Measurements from ENCODE around the gene ETNK1. TPM values are rescaled to one million over a fixed set of nuclear protein-coding genes. Genes with fewer than 3 reads are reported as not detected.

ETNK1 gene
- total RNA-seq, 1 experiment from 2014 or later, result 62.0 TPM

DNA sequence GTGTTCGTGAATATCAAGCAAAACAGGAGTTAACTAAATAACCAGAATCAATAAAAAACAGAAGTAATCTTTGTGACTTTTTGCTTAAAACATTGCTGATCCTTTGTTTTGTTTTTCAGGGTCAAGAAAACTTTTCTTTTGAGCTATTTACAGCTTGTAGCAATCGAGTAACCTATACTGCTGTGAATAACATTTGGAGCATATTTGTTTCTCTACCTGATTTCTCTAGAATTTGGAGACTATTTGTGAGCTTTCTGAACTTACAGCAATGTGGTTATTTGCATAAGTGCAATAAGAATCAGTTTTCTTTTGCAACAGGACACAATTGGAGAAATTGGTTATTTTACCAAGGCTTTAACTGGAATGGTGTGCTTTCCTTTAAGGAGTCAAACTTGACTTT, 7.3 kb upstream of the ETNK1 start:
- H3K27ac ChIP-seq, result no peak overlapping the region
- H3K36me3 ChIP-seq, result no peaks in the 10 kb centered on the region
- no peak overlapping the region for H3K4me3 ChIP-seq
- no peaks in the 10 kb centered on the region for H3K27me3 ChIP-seq
- peaks cover 6% of the 10 kb centered on the region for H3K9me3 ChIP-seq (replicated peaks)
- DNase-seq, result no peak
- H3K4me1 ChIP-seq, result no peaks in the 10 kb centered on the region

DNA sequence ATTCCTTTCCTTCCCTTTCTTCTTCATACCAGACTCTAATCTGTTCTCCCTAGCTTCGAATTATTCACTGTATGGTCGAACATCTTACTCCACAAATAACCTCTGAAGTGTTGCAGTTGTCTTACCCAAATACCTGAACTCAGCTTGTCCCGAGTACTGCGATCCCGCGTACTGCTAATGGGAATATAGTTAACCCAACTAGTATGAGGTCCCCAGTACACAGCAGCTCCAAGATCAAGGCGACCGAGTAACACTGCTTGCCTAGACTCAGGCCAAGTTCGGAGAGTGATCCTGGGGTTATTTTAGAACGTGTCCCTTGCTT, 462 bp upstream of the ETNK1 start:
- no peak for DNase-seq
- peak overlapping the region; percentile 87 for H3K4me3 ChIP-seq
- H3K27ac ChIP-seq, result peak overlapping the region; percentile 95
- H3K9me3 ChIP-seq (replicated peaks), result no peaks in the 10 kb centered on the region
- H3K36me3 ChIP-seq, result peaks cover 1% of the 10 kb centered on the region; the same call in 1 of the 2 replicates
- peaks cover 7% of the 10 kb centered on the region for H3K4me1 ChIP-seq
- H3K27me3 ChIP-seq, result no peaks in the 10 kb centered on the region

DNA sequence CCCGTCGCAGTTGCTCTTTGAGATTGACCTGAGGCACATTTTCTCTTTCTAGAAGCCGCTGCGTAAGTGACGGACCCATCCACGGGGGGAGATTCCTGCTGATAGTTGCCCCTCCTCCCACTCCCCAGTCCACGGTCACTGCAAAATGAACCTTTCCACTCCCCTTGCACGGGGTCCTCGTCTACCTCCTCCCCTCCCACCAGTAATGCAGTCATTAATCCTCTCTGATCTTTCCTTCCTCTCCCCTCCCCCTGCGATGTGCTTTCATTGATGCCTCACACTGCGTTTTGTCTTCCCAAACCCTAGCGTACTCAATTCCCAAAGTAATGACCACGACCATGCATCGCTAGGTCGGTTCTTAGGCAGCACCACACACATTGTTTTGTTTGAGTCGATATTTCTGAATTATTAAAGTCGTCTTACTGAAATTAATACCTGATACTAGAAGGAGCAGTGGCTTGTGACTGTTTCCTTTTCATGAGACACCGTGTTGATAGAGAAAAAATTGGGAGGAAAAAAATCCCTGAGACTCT, 857 bp downstream of the ETNK1 start:
- H3K9me3 ChIP-seq (replicated peaks), result no peaks in the 10 kb centered on the region
- peak overlapping the region; percentile 87 for H3K4me3 ChIP-seq
- DNase-seq, result peak; percentile 45 to 69
- peaks cover 3% of the 10 kb centered on the region; the same call in 1 of the 2 replicates for H3K36me3 ChIP-seq
- peaks cover 7% of the 10 kb centered on the region for H3K4me1 ChIP-seq
- no peaks in the 10 kb centered on the region for H3K27me3 ChIP-seq
- H3K27ac ChIP-seq, result peak overlapping the region; percentile 95

DNA sequence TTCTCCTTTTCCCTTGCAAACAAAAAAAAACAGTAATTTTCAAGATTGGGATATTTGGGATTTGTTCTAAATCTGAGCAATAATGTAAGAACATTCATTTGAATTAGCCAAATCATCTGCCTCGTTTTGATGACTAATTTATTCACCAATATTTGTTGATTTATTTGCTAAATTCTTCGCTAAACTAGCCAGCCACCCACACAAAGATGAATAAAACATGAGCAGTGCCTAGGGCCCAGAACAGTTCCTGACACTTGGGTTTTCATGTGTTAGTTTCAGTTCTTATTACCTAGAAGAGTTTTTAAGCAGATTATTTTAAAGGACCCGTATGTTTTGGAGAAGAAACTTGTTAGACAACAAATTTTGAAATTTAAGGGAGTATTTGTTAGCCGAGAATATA, 1.4 kb downstream of the ETNK1 start:
- H3K4me3 ChIP-seq, result peak overlapping the region; percentile 87
- peak overlapping the region; percentile 95 for H3K27ac ChIP-seq
- H3K9me3 ChIP-seq (replicated peaks), result no peaks in the 10 kb centered on the region
- peaks cover 3% of the 10 kb centered on the region; the same call in 1 of the 2 replicates for H3K36me3 ChIP-seq
- peak in 1 of 2 experiments; percentile 23 for DNase-seq
- peaks cover 7% of the 10 kb centered on the region for H3K4me1 ChIP-seq
- no peaks in the 10 kb centered on the region for H3K27me3 ChIP-seq

DNA sequence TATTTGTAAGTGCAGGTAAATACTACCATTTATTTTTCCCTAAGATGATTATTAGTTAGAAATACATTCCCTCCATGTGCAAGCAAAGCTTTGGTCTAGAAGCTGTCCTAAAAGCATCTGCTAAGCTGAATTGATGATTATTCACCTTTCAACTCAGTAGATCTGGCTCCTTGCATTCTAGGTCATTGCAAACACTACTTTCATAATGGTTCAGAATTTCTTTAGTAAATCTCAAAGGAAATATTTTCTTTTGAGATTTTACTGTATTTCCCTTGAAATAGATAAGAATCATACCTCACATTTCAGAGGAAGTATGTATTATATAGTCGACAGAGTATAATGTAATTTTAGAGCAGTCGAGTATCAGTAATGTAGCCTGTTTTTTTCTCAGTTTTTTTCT, 2.4 kb downstream of the ETNK1 start:
- Histone ChIP-seq H3K27me3 (no peaks in the 10 kb centered on the region), H3K27ac (no peak overlapping the region), H3K4me3 (peak overlapping the region; percentile 87; the same call in 1 of the 2 replicates), H3K36me3 (peaks cover 8% of the 10 kb centered on the region), H3K4me1 (peaks cover 7% of the 10 kb centered on the region), H3K9me3 (replicated peaks) (no peaks in the 10 kb centered on the region)
- no peak for DNase-seq

DNA sequence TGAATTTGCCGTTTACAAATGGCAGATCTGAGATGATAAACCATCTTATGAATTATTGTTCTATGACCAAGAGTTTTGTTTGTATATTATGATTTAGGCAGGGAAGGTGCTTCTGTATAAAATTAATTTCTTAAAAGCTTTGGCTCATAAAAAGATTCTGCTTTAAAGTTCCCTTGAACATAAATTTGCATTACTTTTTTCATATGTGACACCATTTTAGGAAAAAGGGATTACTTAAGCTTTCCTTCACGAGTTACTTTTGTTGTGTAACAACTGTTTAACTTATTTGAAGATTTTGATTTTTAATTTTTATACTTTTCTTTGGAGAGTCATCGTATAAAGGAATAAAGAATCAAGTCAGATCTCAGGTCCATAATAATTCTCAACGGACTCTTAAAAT, 3.3 kb downstream of the ETNK1 start:
- H3K36me3 ChIP-seq, result peaks cover 15% of the 10 kb centered on the region
- no peak for DNase-seq
- no peaks in the 10 kb centered on the region for H3K9me3 ChIP-seq (replicated peaks)
- peaks cover 7% of the 10 kb centered on the region for H3K4me1 ChIP-seq
- H3K4me3 ChIP-seq, result no peak overlapping the region
- no peak overlapping the region for H3K27ac ChIP-seq
- no peaks in the 10 kb centered on the region for H3K27me3 ChIP-seq

DNA sequence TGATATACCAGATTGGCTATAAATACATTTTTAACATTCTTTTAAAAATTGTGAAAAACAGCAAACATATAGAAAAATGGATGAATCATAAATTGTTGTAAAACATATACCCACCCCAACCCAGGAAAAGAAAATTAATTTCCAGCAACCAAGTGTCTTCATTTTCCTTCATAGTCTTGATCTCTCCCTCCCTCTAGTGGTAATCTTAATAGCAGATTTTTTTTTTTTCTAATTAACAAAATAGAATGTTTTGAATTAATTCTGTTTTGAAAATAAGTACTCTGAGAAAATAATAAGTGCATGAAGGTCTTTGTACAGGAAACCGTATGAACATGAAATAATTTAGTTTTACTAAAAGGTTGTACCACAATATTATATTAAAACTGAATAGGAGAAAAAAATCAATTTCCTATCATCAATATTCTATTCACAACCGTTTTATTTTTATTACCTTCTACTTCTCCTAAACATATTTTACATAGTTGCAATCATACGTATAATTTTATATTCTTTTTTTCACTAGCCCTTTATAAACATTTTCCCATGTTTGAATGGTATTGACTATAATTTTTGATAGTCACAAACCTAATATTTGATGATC, 7.0 kb downstream of the ETNK1 start:
- no peak overlapping the region for H3K27ac ChIP-seq
- no peaks in the 10 kb centered on the region for H3K27me3 ChIP-seq
- peaks cover 7% of the 10 kb centered on the region for H3K4me1 ChIP-seq
- no peaks in the 10 kb centered on the region for H3K9me3 ChIP-seq (replicated peaks)
- peaks cover 23% of the 10 kb centered on the region for H3K36me3 ChIP-seq
- H3K4me3 ChIP-seq, result no peak overlapping the region
- peak in 1 of 2 experiments; percentile 19 for DNase-seq

DNA sequence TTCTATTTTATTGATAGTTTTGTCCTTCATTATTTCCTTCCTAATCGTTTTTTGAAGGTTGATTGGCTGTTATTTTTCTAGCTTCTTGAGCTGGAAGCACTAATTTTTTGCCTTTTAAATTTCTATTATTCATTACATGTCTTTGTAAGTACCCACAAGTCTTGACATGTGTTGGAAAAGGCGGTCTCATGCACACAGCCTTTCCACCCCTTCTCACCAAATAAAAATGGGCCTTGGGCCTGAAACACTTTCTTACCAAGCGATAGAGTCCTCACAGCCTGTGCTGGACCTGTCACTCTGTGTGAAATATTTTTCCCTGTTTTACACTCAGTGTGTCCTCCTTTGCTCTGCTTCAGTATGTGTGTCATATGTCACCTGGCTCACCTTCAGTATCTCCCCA, 9.9 kb downstream of the ETNK1 start:
- no peaks in the 10 kb centered on the region for H3K27me3 ChIP-seq
- H3K9me3 ChIP-seq (replicated peaks), result no peaks in the 10 kb centered on the region
- H3K27ac ChIP-seq, result no peak overlapping the region
- no peaks in the 10 kb centered on the region for H3K4me1 ChIP-seq
- H3K4me3 ChIP-seq, result no peak overlapping the region
- peaks cover 20% of the 10 kb centered on the region for H3K36me3 ChIP-seq
- DNase-seq, result no peak

DNA sequence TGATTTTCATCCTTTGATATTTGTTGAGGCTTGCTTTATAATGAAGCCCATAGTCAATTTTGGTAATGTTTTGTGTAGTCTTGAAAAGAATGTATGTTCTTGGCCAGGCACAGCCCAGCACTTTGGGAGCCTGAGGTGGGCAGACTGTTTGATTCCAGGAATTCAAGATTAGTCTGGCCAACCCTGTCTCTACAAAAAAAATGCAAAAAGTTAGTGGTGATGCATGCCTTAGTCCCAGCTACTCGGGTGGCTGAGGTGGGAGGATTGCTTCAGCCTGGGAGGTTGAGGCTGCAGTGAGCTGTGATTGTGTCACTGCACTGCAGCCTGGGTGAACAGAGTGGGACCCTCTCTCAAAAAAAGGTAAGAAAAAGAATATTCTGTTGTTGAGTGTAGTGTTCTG, 10.8 kb downstream of the ETNK1 start:
- DNase-seq, result no peak
- Histone ChIP-seq H3K9me3 (replicated peaks) (no peaks in the 10 kb centered on the region), H3K36me3 (peaks cover 20% of the 10 kb centered on the region), H3K27ac (no peak overlapping the region), H3K4me1 (no peaks in the 10 kb centered on the region), H3K27me3 (no peaks in the 10 kb centered on the region), H3K4me3 (no peak overlapping the region)

DNA sequence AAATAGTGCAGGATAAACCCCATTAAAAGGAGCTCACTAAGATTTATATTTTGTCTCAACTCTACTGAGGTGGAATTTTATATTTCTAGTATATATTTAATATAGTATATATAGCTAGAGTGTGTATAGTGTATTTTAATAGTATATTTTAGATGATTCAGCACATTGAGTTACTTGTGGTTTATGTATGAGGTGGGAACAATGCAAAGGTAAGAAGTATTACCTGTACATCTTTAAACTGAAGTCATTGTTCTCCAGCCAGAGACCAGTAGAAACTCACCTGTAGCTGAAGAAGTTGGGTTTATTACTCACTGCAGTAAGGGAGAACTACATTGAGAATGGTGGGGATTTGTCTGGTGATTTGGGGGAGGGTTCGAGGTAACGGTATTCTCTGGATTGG, 15.9 kb downstream of the ETNK1 start:
- peaks cover 16% of the 10 kb centered on the region for H3K36me3 ChIP-seq
- H3K4me3 ChIP-seq, result no peak overlapping the region
- no peak for DNase-seq
- H3K27ac ChIP-seq, result no peak overlapping the region
- no peaks in the 10 kb centered on the region for H3K27me3 ChIP-seq
- H3K9me3 ChIP-seq (replicated peaks), result no peaks in the 10 kb centered on the region
- H3K4me1 ChIP-seq, result no peaks in the 10 kb centered on the region

DNA sequence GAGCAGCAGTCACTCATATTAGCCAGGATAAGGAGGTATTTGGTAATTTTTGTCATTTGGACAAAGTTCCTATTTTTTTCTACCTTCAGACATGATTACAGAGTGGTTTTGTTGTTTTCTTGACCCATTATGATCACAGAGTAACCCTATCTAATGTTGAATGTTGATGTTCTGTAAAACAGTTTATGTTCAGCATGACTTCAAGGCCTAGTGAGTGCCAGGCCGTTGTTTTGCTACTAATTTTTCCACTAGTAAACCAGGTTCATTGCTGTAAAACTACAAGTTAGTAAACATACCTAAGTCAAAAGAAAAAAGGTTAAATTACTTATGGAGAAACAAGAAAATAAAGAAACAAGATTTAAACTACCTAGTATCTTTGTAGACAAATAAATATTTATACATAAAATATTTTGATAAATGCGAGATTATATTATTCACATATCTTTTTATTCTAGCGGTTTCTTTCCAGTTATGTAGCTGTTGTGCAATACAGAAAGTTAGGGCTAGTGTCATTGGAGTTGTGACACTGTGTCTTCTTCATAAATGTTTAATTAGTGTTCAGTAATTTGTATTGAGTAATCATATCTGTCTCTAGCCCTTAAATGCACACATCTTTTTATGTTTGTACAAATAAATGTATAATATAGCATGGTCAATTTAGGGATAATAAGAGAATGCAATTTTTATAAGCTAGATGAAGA, 16.5 kb downstream of the ETNK1 start:
- no peak overlapping the region for H3K27ac ChIP-seq
- H3K36me3 ChIP-seq, result peaks cover 21% of the 10 kb centered on the region
- no peak overlapping the region for H3K4me3 ChIP-seq
- H3K9me3 ChIP-seq (replicated peaks), result no peaks in the 10 kb centered on the region
- H3K4me1 ChIP-seq, result no peaks in the 10 kb centered on the region
- no peaks in the 10 kb centered on the region for H3K27me3 ChIP-seq
- DNase-seq, result no peak

DNA sequence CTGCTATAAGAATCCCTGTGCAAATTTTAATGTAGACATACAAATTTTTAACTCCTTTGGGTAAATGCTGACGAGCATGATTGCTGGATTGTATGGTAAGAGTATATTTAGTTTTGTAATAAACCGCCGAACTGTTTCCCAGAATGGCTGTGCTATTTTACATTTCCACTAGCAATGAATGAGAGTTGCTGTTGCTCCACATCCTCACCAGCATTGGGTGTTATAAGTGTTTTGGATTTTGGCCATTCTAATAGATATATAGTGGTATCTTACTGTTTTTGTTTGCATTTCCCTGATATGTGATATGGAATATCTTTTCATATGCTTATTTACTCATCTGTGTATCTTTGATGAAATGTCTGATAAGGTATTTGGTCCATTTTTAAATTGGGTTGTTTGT, 23.7 kb downstream of the ETNK1 start:
- no peaks in the 10 kb centered on the region for H3K27me3 ChIP-seq
- H3K9me3 ChIP-seq (replicated peaks), result no peaks in the 10 kb centered on the region
- no peak overlapping the region for H3K4me3 ChIP-seq
- H3K4me1 ChIP-seq, result no peaks in the 10 kb centered on the region
- no peak overlapping the region for H3K27ac ChIP-seq
- H3K36me3 ChIP-seq, result peaks cover 29% of the 10 kb centered on the region
- no peak for DNase-seq

DNA sequence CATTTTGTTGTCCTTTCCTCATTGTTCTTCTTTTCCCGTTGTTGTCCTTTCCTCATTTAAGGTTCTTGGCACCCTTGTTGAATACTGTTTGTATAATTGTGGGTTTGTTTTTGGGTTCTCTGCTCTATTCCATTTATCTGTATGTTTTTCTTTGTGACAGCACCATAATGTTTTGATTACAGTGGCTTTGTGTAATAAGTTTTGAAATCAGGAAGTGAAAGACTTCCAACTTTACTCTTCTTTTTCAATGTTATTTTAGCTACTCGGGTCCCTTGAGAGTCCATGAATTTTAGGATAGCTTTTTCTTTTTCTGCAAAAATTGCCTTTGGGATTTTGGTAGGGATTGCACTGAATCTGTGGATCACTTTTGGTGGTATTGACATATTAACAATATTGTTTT, 28.1 kb downstream of the ETNK1 start:
- Histone ChIP-seq H3K9me3 (replicated peaks) (no peaks in the 10 kb centered on the region), H3K36me3 (peaks cover 17% of the 10 kb centered on the region; the same call in 1 of the 2 replicates), H3K4me1 (peaks cover 15% of the 10 kb centered on the region), H3K4me3 (no peak overlapping the region), H3K27me3 (no peaks in the 10 kb centered on the region), H3K27ac (no peak overlapping the region)
- DNase-seq, result no peak

DNA sequence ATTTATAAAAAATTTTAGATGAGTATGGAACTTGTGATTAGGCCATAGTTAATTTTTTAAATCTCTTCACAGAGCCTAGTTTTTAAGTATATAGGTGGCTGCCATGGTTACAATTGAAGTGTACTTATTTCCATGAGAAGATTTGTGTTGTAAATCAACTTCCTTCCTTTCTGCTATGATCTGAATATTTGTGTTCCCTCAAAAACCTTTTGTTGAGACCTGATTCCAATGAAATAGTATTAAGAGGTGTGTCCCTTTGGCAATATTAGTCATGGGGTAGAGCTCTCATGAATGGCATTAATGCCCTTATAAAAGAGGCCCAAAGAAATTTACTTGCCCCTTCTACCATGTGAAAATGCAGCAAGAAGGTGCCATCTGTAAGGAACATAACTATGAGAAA, 28.8 kb downstream of the ETNK1 start:
- no peaks in the 10 kb centered on the region for H3K9me3 ChIP-seq (replicated peaks)
- H3K4me1 ChIP-seq, result peaks cover 15% of the 10 kb centered on the region
- H3K27me3 ChIP-seq, result no peaks in the 10 kb centered on the region
- no peak for DNase-seq
- peaks cover 17% of the 10 kb centered on the region; the same call in 1 of the 2 replicates for H3K36me3 ChIP-seq
- no peak overlapping the region for H3K4me3 ChIP-seq
- no peak overlapping the region for H3K27ac ChIP-seq

DNA sequence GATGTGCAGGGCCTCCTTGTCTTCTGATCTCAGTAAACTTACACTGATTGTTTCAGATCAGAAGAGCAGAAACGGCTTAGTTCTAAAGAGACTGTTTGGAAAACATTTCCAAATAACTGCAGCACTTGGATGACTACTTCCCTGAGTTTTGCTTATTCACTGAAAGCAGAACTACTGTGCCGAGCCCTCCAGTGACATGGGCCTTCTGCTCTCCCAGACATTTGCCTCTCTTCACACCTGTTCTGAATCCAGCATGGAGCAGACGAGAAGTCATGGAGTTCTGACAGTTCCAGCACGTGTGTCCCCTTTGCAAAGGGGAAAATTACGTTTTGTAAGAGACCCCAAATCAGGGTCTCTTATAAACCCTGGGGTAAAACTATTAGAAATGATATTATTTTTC, 31.4 kb downstream of the ETNK1 start:
- peak overlapping the region; percentile 63 for H3K27ac ChIP-seq
- H3K27me3 ChIP-seq, result no peaks in the 10 kb centered on the region
- no peaks in the 10 kb centered on the region for H3K9me3 ChIP-seq (replicated peaks)
- H3K36me3 ChIP-seq, result peaks cover 26% of the 10 kb centered on the region
- no peak overlapping the region for H3K4me3 ChIP-seq
- peak; percentile 28 to 60 for DNase-seq
- H3K4me1 ChIP-seq, result peaks cover 15% of the 10 kb centered on the region

All from SJCRH30 (cell line).